Activated T-cell treated with anti-CD3 and anti-CD28 coated beads for 48 hours (primary cell): Measurements from ENCODE around the gene SPPL2C.

Experiments
- DNase-seq: peaks from one replicate; pipeline ENCODE4 v3.0.0-alpha.2; 2020; ENCODE audit warnings: low read depth

Gene SPPL2C, protein sequence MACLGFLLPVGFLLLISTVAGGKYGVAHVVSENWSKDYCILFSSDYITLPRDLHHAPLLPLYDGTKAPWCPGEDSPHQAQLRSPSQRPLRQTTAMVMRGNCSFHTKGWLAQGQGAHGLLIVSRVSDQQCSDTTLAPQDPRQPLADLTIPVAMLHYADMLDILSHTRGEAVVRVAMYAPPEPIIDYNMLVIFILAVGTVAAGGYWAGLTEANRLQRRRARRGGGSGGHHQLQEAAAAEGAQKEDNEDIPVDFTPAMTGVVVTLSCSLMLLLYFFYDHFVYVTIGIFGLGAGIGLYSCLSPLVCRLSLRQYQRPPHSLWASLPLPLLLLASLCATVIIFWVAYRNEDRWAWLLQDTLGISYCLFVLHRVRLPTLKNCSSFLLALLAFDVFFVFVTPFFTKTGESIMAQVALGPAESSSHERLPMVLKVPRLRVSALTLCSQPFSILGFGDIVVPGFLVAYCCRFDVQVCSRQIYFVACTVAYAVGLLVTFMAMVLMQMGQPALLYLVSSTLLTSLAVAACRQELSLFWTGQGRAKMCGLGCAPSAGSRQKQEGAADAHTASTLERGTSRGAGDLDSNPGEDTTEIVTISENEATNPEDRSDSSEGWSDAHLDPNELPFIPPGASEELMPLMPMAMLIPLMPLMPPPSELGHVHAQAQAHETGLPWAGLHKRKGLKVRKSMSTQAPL

DNA sequence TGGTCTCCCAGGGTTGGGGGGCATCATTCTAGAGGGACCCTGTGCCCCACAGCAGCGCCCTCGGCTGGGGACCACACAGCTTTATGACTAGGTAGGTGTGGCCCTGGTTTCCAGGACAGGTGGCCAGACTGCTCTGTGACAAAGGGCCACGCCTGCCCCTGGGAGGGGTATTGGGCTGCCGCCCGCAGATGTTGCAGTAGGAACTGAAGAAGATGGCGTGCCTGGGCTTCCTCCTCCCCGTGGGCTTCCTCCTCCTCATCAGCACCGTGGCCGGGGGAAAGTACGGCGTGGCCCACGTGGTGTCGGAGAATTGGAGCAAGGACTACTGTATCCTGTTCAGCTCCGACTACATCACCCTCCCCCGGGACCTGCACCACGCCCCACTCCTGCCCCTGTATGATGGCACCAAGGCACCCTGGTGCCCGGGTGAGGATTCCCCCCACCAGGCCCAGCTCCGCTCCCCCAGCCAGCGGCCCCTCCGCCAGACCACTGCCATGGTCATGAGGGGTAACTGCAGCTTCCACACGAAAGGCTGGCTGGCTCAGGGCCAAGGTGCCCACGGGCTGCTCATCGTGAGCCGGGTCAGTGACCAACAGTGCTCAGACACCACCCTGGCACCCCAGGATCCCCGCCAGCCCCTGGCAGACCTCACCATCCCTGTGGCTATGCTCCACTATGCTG lies at the start of gene SPPL2C:
Gene SPPL2C, plus strand, starts transcription at position 187 of the 681 bp plus-strand sequence. Its CDS starts 26 bp downstream, at position 213.
- no peak for DNase-seq

DNA sequence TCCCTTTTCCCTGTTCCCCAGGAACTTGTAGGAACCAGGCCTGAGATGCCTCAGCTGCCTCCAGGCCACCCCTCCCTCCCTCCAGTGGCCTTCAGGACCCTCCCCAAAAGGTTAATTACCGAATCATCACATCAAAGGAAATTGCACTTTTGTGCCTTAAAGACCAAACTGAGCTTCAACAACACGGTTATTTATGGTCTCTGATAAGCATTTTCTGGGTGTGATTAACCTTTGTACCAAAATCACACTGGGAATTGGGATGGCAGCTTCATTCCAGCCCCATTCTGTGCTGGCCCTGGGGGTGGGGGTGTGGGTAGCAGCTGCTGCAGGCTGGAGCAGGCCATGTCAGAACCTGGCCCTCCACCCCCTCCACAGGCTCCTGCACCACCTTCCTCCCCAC lies 43.9 kb upstream of the SPPL2C start:
- DNase-seq: no peak

DNA sequence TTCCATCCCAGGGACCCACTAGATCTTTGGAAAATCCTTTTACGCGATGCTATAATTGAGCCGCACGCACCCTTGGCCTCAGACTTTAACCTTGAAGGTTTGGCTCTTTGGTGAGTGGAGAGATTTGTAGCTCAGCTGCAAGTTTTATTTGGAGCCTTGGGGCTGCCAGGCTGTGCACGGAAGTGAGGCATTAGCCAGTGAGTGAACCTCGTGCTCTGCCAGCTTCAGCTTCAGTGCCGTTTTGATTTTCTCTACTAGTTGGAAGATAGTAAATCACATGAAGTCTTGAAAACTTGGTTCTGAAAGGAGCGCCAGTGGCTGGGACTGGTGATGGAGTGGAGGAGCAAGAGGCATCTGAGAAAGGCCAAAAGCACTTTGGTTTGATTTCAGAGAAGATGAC lies 43.3 kb upstream of the SPPL2C start:
- no peak for DNase-seq

DNA sequence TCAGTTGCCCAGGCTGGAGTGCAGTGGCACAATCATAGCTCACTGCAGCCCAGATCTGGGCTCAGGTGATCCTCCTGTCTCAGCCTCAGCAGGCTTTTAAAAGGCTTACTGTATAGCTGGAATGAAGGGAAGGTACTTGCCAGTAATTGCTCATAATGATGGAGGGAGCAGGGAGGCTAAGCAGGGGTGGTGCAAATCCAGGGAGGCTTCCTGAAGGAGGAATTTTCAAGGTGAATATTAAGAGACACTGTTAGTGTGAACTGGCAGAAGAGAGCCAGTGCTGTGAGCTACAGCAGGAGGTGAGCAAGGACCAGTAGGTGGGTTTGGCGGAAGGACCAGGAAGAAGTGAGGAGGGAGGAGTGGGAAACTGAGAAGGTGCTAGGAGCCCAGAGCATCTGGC lies 35.8 kb upstream of the SPPL2C start:
- DNase-seq: no peak

DNA sequence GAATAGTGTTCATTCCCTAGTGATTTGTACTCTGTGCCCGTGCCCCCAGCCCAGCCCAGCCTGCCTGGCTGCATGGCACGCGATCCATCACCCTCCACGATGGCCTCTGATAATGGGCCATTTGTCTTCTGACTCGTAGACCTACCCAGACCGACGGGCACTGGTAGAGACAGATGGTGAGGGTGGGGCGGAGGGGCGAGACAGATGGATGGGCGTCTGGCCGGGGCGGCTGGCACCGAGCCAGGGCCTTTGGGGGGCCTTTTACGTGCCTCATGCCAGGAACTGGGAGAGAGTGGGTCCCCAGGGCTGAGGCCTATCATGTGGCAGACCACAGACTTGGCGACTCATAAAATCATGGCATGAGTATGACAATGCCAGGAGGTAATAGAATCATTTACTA lies 35.2 kb upstream of the SPPL2C start:
- DNase-seq: no peak

DNA sequence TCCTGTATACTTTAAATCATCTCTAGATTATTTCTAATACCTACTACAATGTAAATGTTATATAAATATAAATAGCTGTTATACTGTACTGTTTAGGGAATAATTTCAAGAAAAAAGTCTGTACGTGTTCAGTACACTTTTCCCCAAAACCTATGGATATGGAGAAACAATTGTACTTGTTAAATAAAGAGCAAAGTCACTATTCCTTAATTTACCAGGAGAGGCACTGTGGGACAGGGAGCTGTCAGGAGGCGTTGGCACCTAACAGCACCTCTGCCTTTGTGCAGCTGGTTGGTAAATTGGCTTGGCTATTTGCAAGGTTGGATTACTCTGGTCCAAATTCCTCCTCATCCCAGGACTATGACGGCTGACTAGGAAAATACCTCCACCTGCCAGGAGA lies 32.6 kb upstream of the SPPL2C start:
- no peak for DNase-seq

DNA sequence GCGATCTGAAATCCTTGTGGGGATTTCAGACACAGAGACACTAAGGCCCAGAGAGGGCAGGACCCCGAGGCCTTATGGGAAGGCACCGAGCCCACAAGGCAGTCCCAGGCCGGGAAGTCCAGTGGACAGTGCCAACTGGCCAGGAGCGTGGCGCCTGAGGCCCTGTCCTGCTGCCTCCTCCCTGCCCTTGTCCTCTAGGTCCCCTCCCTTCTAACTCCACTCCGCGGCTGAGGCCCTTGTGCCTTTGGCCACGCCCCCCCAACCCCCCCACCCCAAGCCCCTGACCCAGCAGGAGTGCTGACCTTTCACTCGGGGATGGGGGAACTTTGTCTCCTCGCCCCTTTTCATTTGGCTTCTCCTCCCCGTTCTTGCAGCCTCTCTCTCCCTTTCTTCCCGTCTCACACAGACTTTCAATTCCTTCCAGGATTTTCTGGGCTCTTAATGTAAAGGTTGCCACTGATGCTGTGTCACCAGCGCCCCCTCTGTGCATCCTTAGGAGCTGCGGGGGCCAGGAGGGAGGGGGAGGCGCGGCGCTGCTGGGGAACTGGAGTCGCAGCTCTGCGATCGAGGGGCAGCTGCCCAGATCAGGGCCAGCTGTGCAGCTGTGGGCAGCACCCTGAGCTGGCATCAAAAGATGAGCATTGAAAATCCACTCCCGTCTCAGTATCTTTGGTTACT lies 31.5 kb upstream of the SPPL2C start:
- DNase-seq: no peak

DNA sequence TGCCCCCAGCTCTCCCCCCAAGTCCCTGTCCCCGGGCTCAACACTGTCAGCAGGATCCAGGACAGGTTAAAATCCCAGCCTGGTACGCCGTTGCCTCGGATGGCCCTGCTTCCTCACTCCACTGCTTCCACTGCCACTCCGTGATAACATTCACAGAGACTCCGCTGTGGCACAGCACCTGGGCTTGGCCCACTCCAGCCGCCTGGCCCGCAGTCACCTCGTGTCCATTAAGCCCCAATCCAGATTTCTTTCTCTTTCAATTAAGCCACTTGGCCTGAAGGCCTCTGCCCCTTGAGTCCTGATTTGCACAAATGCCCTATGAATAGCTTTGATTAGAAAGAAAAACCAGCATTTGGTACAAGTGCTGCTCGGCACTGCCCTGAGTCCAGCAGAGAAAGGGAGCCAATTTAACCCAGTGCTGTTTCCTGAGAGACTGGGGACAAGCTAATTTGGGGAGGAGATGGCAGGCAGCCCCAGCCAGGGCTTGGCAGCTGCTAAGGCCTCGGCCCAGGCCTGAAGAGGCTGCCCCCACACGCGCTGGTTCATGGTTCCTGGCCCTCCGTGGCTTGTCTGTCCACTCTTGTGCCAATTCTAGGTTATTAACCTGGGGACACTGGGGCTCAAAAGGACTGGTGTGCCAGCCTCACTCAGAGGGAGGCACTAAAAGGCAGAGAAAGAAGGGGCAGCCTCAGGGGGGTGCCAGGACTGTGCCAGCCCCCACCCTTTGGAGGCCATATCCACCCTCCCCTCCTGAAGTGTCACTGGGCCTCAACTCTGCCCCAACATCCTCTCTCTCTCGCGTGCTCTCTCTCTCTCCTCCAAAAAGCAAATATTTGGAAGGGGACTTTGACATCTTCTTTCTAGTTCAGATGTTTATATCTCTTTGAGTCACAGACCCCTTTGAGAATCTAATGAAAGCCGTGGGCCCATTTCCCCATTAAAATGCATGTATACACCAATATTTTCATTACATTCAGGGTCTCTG lies 29.8 kb upstream of the SPPL2C start:
- no peak for DNase-seq

DNA sequence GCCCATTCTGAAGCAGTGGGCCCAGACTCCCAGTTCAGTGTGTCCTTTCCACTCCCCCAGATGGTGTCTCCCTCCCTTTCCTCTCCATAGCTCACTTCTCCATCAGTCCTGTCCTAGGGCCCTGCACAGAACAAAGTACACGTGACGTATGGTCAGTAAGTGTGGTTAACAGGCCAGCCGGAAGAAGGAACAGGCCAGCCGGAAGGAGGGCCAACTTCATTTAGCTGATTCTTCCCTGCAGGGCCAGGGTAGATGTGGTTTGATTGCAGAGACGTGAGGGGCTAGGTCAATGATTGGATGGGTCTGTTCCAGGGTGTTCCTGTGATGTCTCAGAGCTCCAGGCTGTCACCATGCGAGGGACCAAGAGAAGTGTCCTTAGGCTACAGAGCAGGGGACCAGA lies 28.9 kb upstream of the SPPL2C start:
- no peak for DNase-seq

DNA sequence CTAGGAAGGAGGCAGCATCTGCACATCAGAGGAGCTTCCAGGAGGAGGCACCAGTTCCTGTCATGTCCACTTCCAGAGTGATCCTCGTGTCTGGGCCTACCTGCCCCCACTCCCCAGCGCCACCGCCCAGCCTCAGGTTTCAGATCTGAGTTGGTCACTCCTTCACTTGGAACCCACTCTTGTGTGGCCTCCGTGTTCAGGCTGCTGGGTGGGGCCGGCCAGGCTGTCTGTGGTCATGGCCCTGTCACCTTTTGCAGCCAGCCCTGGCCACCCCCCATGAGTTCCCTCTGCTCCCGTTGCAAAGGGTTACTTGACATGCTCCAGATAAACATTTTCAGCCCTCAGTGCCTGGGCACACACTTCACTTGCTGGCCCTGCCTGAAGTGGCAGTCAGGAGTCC lies 26.6 kb upstream of the SPPL2C start:
- no peak for DNase-seq

DNA sequence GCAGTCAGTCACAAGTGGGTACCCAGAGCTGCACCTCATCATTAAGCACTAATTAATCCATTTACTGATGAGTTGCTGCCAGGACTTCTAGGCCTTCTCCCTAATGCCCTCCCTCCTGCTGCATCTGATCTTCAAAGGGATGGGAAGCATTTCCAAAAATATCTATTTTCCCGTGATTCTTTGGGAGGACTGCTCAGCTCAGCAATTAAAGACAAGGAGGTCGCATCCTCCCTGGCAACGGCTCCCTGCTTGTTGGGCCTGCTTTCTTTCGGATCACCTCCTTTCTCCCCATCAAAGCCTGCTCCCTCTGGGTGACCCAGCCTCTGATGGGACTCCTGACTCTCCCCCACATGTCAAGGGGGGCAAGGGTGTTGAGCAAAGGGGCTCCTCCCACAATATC lies 26.0 kb upstream of the SPPL2C start:
- no peak for DNase-seq

DNA sequence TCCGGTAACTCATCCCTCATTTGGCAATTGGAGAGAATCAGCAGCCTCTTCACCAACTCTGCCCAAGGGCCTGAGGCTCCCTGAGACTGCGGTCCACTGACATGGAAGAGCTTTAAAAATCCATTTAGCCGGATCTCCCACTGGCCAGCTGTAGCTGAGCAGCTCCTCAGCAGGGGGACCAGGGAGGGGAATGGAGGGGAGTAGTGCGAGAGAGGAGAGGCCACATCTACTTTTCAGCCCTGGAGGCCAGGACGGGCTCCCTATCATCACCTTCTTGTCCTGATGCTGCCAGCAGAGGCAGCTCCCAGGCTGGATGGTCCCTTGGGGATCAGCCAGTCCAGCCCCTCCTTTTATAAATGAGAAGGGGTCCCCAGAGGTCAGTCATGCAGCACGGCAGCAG lies 25.0 kb upstream of the SPPL2C start:
- no peak for DNase-seq

DNA sequence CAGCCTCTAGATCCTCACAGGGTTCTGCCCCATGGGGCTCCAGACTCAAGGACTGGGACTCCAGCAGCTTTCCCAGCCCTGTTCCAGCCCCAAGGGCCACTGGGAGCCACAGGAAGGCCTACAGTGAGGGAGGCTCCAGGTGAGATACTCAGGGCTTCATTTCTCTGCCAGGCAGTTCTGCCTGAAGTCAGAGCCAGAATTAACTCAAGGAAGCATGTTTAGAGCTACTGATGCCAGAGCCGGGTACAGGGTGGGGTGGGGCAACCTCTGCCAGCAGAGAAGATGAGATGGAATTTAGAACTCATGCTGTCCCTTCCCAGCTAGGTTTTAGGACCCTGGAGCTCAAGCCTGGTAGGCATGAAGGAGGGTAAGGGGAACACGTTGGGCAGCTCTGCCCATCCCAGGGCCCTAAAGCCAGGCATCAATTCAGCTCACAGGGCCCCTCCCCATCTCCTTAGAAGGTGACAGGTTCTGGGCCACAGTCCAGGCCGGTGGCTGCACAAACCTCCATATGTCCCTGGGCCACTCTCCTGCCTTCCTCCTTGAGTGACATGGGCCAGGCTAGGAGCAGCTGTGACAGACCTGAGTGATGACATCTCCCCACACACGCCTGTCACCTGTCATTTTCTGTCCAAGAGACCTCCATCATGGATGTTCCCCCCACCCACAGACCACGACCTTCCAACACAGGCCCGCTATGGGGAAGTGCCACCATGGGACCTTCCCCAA lies 24.5 kb upstream of the SPPL2C start:
- DNase-seq: no peak

DNA sequence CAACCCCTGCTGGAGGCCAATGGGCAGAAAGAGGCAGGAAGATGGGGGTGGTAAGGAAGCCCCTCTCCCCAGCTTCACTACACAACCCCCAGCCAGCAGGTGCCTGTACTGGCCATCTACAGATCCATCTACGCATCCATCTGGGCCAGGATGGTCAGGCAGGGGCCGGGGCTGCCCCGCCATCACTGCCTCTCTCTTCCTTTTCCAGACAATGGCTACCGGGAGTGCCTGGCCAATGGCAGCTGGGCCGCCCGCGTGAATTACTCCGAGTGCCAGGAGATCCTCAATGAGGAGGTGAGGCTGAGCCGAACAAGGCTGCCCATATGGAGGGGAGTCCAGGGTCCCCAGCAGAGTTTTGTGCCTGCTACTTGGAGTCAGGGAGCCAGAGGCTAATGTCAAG lies 23.5 kb upstream of the SPPL2C start:
- DNase-seq: no peak

DNA sequence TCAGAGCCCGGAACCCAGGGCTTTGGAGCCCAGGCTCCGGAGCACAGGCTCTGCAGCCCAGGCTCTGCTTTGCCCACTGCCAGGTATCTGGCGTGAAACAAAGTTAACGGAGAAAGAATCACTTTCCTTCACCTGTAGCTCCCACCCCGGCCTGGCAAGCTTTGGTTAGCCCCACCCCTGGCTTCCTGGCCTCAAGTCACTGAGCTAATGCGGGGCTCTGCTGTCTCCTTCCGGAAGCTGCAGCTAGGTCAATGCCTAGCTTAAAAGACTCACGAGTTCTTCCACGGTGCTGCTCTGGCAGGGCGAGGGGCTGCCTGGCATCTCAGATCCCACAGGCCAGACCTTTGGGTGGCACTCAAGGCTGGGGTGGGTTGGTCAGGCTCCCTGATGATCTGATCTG lies 21.1 kb upstream of the SPPL2C start:
- no peak for DNase-seq

DNA sequence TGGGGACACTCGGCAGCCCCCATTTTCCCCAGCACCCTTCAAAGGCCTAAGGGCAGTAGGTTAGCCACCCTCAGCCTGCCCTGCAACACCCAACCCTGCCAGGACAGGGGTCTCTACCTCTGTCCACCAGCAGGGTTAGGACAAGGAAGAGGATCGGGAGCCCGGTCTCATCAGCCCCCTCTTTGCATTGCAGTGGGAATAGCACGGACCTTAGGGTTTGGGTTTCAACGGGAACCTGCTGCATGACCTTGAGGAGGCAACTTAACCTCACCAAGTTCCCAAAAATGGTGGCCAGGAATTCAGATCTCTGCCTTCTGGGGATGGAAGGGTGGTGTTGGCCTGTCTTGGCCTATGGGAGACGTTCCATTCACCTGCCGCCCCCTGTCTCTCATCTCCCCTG lies 20.2 kb upstream of the SPPL2C start:
- no peak for DNase-seq

DNA sequence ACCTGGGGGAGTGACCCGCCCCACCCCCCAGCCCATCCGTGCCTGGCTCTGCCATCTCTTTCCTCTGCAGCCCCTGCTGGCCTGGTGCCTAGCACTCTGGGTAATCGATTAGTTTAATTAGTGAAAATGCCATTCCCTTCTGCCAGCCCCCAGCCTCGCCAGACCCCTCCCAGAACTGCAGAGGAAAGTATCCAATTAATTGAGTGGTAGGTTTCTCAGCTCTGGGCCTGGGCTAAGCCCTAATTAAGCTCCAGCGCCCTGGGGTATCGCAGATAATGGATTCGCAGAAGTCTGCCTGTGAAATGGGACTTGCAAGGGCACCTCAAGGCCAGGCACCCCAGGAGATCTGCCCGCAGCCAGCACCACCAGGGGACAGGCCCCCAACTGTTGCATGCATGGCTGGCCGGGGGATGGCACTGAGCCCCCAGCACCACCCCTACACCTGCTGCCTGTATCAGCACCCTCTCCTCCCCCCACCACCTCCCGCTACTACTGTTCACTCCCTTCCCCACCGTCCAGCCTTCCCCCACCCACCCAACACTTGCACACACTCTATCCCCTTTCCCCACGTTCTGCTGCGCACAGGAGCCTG lies 19.7 kb upstream of the SPPL2C start:
- no peak for DNase-seq

DNA sequence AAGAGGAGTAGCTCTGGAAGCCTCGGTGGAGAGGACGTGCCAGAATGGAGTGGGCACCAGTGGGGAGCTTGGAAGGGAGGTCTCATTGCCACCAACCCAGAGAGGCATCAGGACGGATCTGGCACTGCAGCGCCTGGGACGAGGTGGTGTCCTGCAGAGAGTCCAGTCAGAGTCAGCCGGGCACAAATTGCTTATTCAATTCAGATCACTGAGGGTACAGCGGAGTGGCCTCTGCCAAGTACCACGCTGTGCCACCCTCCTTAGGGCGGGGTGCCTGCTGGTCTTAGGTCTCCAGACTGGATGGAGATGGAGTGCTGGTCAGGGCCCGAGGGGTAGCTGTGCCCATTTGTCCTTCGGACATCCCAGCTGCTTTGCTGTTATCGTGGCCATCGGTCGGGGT lies 18.9 kb upstream of the SPPL2C start:
- no peak for DNase-seq

DNA sequence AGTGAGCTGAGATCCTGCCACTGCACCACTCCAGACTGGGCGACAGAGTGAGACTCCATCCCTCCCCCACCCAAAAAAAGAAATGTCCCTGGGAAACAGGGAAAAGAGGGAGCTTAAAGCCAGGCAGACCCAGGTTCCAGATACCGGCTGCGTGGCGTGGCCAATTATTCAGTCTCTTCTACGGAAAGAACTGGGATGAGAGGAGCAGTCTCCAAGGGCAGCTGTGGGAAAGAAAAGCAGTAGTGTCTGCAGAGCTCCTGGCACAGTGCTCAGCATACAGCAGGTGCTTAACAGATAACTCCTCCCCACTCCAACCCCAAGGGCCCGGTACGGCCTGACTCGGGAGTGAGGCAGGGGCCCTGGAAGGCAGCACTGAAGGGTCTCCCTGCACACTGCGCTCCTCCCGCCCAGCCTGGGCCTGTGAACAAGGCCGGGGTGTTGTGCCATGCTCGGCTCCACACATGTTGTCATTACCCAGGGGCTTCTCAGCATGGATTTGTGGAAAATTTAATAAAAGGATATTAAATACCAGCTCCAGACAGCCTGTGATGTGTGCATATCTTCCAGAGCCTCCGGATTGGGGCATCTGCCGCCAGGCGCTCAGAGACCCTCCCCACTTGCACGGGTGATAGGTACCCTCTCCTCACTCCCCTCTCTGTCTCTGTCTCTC lies 17.6 kb upstream of the SPPL2C start:
- no peak for DNase-seq

DNA sequence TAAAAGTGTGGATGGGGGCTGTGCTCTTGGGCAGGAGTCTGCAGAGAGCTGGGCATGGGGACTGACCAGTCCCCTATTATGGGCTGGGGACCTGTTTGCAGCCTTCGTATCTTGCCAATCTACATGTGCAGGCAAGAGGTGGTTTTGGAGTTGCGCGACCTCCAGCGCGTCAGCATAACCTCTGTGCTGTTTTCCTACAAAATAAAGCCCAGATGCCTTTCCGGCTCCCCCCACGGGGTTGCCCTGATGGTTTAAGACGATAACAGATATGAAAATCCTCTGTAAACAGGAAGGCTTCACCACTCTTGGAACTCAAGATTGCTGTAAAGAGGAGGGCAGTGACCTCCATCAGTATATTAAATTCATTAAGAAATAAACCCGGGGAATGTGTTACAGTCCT lies 16.5 kb upstream of the SPPL2C start:
- no peak for DNase-seq
